Measurements from ENCODE around the gene IRX4.

The IRX4 gene

DNA sequence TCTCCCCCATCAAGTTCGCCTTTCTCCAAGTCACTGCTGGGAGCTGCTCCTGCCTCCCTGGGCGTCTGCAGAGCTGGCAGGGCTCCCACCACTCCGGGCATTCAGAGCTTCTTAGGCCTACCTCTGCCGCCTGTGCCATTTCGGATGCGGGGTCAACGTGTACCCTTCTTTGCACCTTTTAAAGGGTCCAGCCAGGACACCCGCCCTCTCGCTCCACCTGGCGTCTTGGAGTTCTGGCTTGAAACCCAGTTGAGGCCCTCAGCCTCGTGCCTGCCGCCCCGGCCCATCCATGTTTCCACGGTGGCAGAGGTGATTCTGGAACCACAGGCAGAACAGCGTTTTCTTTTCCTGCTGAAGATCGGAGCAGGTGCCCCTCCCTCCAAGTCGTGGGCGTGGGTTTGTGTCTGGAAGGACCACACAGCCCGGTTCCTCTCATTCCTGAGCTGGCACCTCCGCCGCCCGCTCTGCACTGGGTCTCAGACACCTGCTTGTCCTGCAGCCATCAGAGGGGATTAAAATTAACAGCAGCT lies 48.6 kb downstream of the IRX4 start:
- no peak for DNase-seq

DNA sequence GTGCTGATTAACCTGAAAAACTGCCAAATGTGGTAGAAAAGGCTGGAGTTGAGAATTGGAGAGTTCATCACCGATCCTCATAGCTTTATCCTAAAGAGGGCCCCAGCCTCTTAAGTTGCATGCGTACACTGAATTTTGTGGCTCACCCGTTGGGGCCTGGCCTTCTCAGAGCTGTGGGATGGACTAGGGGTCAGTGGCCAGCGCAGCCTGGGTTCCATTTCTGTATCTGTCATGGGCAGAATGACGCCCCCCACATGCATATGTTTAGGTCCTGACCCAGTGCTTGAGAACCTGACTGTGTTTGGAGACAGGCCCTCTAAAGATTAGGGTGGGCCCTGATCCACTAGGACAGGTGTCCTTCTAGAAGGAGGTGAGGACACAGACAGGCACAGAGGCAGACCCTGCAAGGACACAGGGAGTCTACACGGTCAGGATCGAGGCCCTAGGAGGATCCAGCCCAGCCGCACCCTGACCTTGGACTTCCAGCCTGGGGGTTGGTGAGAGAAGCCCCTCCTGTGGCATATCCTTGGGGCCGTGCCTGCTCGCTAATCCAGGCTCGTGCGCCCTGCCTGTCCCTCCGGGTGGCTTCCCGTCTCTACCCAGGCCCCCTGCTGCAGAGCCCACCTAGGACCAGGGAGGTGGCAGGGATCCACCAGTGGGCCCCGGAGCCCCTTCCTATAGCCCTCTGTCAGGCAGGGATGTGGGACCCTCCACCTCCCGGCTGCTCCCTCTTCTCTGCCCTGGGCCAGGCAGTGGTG lies 49.3 kb downstream of the IRX4 start:
- no peak for DNase-seq

DNA sequence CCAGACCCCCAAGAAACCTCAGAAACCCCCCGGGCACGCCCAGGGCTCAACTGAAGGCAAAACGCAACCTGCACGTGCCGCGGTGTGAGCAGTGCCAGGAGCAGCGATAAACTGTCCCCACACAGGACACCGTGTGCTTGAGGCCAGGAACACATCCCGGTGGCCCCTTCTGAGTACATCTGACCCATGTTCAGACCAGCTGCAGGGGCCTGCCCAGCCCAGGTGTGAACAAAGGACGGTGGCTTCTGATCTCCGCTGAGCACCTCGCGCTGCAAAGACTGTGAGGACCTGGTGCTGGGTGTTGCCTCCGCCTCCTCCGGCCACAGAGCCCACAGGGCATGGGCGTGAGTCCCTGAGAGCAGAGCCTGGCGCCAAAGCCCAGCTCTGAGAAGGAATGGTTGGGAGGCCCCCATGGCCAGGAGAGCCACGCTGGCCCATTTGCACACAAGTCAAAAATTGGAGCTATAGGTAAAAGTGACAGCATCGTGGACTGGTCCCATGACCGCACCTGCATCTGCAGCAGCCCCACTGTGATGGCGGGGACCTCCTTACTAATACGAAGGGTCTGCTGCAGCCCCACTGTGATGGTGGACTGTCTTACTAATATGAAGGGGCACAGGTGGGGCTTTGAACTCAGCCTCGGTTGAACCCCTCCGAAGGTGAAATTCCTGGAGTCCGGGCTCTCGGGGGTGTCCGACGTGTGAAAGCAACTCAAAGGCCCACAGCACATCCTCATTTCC lies 50.0 kb downstream of the IRX4 start:
- no peak for DNase-seq

DNA sequence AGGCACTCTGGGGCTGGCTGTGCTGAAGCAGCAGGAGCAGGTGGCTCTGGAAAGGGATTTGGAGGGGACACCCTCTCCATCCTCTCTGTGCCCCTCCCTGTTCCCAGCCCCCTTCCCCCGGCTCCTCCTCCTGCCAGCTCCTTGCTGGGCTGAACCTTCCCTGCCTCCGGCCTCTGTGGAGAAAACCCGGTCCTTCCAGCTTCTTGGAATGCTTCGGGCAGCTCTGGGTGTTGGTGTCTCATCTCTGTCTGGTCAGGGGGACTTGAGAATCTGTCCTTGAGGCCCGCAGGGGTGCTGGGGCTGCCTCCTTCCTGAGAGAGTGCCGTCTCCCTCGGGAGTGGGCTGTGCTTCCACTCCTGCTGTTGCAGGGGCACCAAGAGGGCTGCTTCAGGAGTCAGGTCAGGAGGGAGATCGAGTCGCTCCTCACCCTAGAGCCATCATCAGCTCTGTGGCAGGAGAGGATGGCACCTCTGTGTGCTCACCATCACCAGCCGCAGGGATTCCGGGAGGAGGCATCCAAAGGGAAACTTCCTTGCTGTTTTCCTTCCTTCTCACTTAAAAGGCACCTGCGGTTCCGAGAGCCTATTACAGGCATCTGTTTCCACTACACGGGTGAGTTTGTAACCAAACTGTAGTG lies 50.9 kb downstream of the IRX4 start:
- no peak for DNase-seq

DNA sequence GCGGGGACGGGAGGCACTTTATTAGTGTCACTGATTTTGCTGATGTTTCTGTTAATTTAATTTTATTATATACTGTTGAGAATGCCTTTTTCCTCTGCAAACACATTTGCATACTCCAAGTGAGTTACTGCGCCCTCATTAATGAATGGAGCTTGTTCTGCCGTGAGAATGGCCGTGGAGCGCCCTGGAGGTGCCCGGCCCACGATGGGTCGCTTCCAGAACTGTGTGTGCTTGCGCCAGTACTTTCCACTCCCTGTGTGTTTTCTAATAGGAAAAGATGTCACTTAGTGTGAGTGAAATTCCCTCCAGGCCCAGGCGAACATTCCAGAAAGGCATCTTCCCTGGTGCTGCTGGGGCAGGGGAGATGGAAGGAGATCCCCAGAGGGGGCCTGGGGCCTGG lies 51.5 kb downstream of the IRX4 start:
- DNase-seq, result no peak

DNA sequence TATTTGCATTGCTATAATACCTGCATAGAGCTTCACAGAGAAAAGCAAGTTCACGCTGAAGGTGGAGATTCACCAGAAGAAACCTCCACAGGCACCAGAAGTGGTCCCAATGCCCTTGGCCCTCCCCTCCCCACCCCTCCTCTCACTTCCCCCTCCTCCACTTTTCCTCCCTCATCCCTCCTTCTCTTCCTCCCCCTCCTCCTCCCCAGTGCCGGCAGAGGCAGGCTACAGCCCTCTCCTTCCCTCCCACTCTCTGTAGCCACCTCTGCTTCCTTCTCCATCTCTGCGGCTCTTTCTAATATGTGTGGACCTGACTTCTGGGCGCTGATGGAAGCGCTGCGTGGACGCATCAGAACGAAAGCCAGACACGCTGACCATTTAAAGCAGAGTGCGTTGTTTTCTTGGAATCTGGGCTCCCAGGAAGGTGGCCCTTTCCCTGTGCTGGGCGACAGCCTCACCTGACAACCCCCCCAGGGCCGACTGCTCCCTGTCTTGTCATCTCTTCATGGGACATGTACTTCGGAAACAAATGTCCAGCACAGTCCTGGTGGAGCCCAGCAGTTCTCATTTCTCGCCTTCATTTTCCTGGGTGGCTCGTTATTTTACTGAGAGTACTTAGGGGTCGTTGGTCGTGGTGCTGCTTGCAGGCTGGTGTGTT lies 52.0 kb downstream of the IRX4 start:
- no peak for DNase-seq

DNA sequence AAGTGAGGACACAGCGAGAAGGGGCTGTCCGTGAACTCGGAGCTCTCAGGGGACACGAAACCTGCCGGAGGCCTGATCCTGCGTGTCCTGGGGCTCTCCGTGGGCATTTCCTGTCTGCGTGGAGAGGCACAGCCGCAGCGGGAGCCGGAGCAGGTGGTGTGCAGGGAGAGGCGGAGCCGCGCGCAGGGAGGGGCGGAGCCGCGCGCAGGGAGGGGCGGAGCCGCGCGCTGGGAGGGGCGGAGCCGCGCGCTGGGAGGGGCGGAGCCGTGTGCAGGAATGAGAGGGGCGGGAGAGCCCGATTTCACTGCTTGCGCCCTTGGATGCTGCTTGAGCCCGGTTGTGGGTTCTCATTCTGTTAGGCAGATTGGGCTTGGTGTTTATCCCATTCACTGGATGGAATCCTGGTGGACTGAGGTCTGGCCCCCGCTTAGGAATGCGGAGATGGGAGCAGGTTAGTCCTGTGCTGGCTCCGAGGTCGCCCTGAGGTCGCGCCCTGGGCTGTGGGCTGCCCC lies 54.8 kb downstream of the IRX4 start:
- DNase-seq, result no peak
